Measurements from ENCODE around the gene PTPN21.

PTPN21 gene

GRCh38 chr14:88503754-88504406, 50.9 kb downstream of the PTPN21 start:
- no peak for DNase-seq

GRCh38 chr14:88502740-88503139, 52.1 kb downstream of the PTPN21 start:
- DNase-seq: no peak

GRCh38 chr14:88500611-88501010, 54.2 kb downstream of the PTPN21 start:
- DNase-seq: no peak

- DNase-seq: no peak
These were observed 55.6 kb downstream of the PTPN21 start for GRCh38 chr14:88499225-88499624.

- no peak for DNase-seq
These were observed 58.4 kb downstream of the PTPN21 start for GRCh38 chr14:88496414-88496813.

GRCh38 chr14:88493392-88494185, 61.2 kb downstream of the PTPN21 start:
- no peak for DNase-seq

GRCh38 chr14:88492272-88493089, 62.3 kb downstream of the PTPN21 start:
- peak; percentile 46 for DNase-seq

- no peak for DNase-seq
These were observed 64.6 kb downstream of the PTPN21 start for GRCh38 chr14:88490168-88490567.

- no peak for DNase-seq
These were observed 65.9 kb downstream of the PTPN21 start for GRCh38 chr14:88488897-88489296.

- no peak for DNase-seq
These were observed 66.7 kb downstream of the PTPN21 start for GRCh38 chr14:88488081-88488480.

GRCh38 chr14:88482524-88482923, 72.3 kb downstream of the PTPN21 start:
- DNase-seq: no peak

GRCh38 chr14:88481794-88482193, 73.0 kb downstream of the PTPN21 start:
- DNase-seq: no peak

- no peak for DNase-seq
These were observed 73.7 kb downstream of the PTPN21 start for GRCh38 chr14:88481059-88481458.

- DNase-seq: no peak
These were observed 75.2 kb downstream of the PTPN21 start for GRCh38 chr14:88479574-88479987.

GRCh38 chr14:88478931-88479330, 75.9 kb downstream of the PTPN21 start:
- DNase-seq: no peak

- DNase-seq: no peak
These were observed 77.1 kb downstream of the PTPN21 start for GRCh38 chr14:88477513-88478250.

GRCh38 chr14:88476825-88477224, 78.0 kb downstream of the PTPN21 start:
- DNase-seq: no peak

- DNase-seq: no peak
These were observed 78.5 kb downstream of the PTPN21 start for GRCh38 chr14:88476214-88476774.

- no peak for DNase-seq
These were observed 81.0 kb downstream of the PTPN21 start for GRCh38 chr14:88473791-88474190.

- no peak for DNase-seq
These were observed 84.0 kb downstream of the PTPN21 start for GRCh38 chr14:88470542-88471440.

GRCh38 chr14:88468406-88468805, 86.4 kb downstream of the PTPN21 start:
- DNase-seq: no peak

Measured in NCI-H1105 (cell line).